Hepatocyte (in vitro differentiated cells): Measurements from ENCODE around the gene MTMR12. TPM values are rescaled to one million over a fixed set of nuclear protein-coding genes. Genes with fewer than 3 reads are reported as not detected.
"Not testable (repeated sequence)": the region's sequence is repeated elsewhere in the genome, so short reads cannot be mapped to it uniquely, and the experiment has no call there.

Source experiments
- DNase-seq: peaks from one replicate; pipeline ENCODE4 v3.0.0-alpha.2; 2016; ENCODE audit warnings: low spot score
- H2AFZ ChIP-seq: fragments of 200-600 bp; sonication (generic); 2 replicates; pipeline ENCODE4 v1.6.0; 2016; ENCODE audit warnings: antibody characterized with exemption, mild to moderate bottlenecking
- H3K27ac ChIP-seq: fragments of 200-600 bp; sonication (generic); 2 replicates; pipeline ENCODE4 v1.5.1; 2016; ENCODE audit warnings: mild to moderate bottlenecking
- H3K27me3 ChIP-seq: fragments of 200-600 bp; sonication (generic); 2 replicates; pipeline ENCODE4 v1.6.1; 2016
- H3K36me3 ChIP-seq: fragments of 200-600 bp; sonication (generic); replicated peaks from 2 replicates; pipeline ENCODE4 v1.5.1; 2016; ENCODE audit warnings: low read depth; ENCODE audit not compliant: insufficient read depth
- H3K4me1 ChIP-seq: fragments of 200-600 bp; sonication (generic); 2 replicates; pipeline ENCODE4 v1.5.1; 2016; ENCODE audit warnings: mild to moderate bottlenecking, moderate library complexity; ENCODE audit not compliant: insufficient read depth
- H3K4me2 ChIP-seq: fragments of 200-600 bp; sonication (generic); 2 replicates; pipeline ENCODE4 v1.6.0; 2016
- H3K4me3 ChIP-seq: fragments of 200-600 bp; sonication (generic); 2 replicates; pipeline ENCODE4 v1.5.1; 2016; ENCODE audit warnings: mild to moderate bottlenecking
- H3K79me2 ChIP-seq: fragments of 200-600 bp; sonication (generic); 2 replicates; pipeline ENCODE4 v1.6.0; 2017; ENCODE audit warnings: mild to moderate bottlenecking
- H3K9me2 ChIP-seq: fragments of 200-600 bp; sonication (generic); replicated peaks from 2 replicates; pipeline ENCODE4 v1.6.0; 2017; ENCODE audit warnings: mild to moderate bottlenecking; ENCODE audit not compliant: insufficient read depth
- H3K9me3 ChIP-seq: fragments of 200-600 bp; sonication (generic); 2 replicates; pipeline ENCODE4 v1.5.1; 2016; ENCODE audit warnings: low read depth, mild to moderate bottlenecking
- H4K20me1 ChIP-seq: fragments of 200-600 bp; sonication (generic); 2 replicates; pipeline ENCODE4 v1.6.0; 2016; ENCODE audit warnings: mild to moderate bottlenecking; ENCODE audit not compliant: insufficient read depth, poor library complexity, severe bottlenecking
- EZH2 ChIP-seq: fragments of 200-600 bp; sonication (generic); IDR thresholded peaks from 2 replicates; pipeline ENCODE4 v1.6.1; 2016; ENCODE audit warnings: antibody characterized with exemption, mild to moderate bottlenecking, borderline replicate concordance
- EZH2phosphoT487 ChIP-seq: fragments of 200-600 bp; sonication (generic); IDR thresholded peaks from one replicate; pipeline ENCODE4 v1.6.1; 2018; ENCODE audit warnings: antibody characterized with exemption, mild to moderate bottlenecking, low read depth, moderate library complexity; ENCODE audit not compliant: unreplicated experiment, severe bottlenecking
- WGBS: methylation state at CpG from one replicate; pipeline ENCODE4 v1.1.6; 2016; ENCODE audit warnings: low lambda C conversion rate; ENCODE audit errors: missing lambda C conversion rate; 5-methylcytosine and 5-hydroxymethylcytosine counted together
- polyA plus RNA-seq: library from polyadenylated mRNA; unstranded; fragments of >200 nt; fragmentation: Nextera tagmentation; extraction: Ambion mirVana; gene quantifications from 2 replicates; pipeline ENCODE4 v1.2.1, GENCODE V29; 2016
- total RNA-seq: library from RNA; depleted of rRNA; stranded (reverse); fragments of >200 nt; gene quantifications from 2 replicates; pipeline ENCODE4 v1.2.3, GENCODE V29; 2014
- TF ChIP-seq, protein P1 (sequence below): fragments of 200-600 bp; sonication (generic); IDR thresholded peaks from 2 replicates; pipeline ENCODE4 v1.5.1; 2016; ENCODE audit warnings: antibody characterized with exemption, mild to moderate bottlenecking; ENCODE audit not compliant: poor library complexity

MTMR12 gene
- total and polyA plus RNA-seq, 2 experiments from 2014 or later, result 11.0 to 19.7 TPM

DNA sequence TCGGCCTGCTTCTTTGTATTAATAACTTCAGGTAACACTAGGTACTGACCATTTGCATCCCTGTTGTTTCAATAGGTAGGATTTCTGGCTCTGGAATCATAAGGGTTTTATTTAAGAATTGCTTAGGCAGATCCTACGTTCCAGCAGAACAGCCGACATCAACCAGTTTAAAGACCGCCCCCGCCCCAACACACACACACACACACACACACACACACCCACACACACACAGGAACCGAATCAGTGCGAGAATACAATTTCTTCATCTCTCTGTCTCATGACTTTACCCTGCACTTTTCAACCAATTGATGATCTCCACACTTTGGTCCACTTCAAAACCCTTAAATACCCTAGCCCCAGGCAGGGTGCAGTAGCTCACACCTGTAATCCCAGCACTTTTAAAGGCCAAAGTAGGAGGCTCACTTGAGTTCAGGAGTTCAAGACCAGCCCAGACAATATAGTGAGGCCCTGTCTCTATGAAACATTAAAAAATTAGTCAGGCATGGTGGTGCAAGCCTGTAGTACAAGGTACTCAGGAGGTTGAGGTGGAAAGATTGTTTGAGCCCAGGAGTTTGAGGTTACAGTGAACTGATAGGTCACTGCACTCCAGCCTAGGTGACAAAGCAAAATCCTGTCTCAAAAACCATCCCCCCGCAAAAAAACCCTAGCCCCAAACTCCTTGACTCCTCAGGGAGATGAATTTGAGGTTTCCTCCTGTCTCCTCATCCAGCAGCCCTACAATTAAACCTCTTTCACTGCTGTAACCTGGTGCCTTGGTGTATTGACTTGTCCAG, 2.7 kb upstream of the MTMR12 start:
- Histone ChIP-seq H3K4me3 (no peak overlapping the region), H3K27ac (no peak overlapping the region), H3K9me2 (no peaks in the 10 kb centered on the region), H3K27me3 (no peaks in the 10 kb centered on the region), H3K36me3 (no peaks in the 10 kb centered on the region), H4K20me1 (peaks cover 3% of the 10 kb centered on the region), H3K4me2 (no peak overlapping the region), H2AFZ (no peak overlapping the region), H3K4me1 (peaks cover 10% of the 10 kb centered on the region), H3K79me2 (peaks cover 17% of the 10 kb centered on the region), H3K9me3 (no peaks in the 10 kb centered on the region)
- WGBS, result 86% methylated on average over 8 of the region's 8 CpGs
- no peak for DNase-seq
- TF ChIP-seq EZH2phosphoT487 (no peak), EZH2 (no peak)
- TF ChIP-seq, protein P1, sequence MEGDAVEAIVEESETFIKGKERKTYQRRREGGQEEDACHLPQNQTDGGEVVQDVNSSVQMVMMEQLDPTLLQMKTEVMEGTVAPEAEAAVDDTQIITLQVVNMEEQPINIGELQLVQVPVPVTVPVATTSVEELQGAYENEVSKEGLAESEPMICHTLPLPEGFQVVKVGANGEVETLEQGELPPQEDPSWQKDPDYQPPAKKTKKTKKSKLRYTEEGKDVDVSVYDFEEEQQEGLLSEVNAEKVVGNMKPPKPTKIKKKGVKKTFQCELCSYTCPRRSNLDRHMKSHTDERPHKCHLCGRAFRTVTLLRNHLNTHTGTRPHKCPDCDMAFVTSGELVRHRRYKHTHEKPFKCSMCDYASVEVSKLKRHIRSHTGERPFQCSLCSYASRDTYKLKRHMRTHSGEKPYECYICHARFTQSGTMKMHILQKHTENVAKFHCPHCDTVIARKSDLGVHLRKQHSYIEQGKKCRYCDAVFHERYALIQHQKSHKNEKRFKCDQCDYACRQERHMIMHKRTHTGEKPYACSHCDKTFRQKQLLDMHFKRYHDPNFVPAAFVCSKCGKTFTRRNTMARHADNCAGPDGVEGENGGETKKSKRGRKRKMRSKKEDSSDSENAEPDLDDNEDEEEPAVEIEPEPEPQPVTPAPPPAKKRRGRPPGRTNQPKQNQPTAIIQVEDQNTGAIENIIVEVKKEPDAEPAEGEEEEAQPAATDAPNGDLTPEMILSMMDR, result no peak

DNA sequence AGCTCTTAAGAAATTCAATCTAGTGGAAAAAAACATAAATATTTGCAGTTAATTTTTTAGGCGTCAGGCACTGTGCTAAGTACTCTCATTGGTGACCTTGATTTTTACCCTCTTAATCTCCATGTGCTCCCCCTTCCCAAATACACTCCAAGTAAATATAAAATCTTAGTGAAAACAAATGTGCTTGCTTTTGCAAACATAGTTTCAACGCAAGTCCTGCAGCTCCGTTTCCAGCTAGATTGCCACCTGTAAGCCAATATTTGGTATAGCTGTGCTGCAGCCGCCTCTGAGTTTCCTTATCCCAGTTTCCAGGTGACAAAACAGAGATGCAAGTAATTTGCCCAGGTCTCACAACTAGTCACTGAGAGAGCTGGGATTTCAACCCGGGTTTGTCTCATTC, 1.9 kb upstream of the MTMR12 start:
- Histone ChIP-seq H3K27ac (no peak overlapping the region), H3K9me3 (no peaks in the 10 kb centered on the region), H2AFZ (no peak overlapping the region), H3K36me3 (no peaks in the 10 kb centered on the region), H3K27me3 (no peaks in the 10 kb centered on the region), H3K4me2 (no peak overlapping the region), H4K20me1 (peaks cover 3% of the 10 kb centered on the region), H3K4me3 (no peak overlapping the region), H3K4me1 (peaks cover 10% of the 10 kb centered on the region), H3K79me2 (peaks cover 24% of the 10 kb centered on the region), H3K9me2 (no peaks in the 10 kb centered on the region)
- no peak for DNase-seq
- TF ChIP-seq EZH2phosphoT487 (no peak), EZH2 (no peak)
- TF ChIP-seq, protein P1, result no peak
- 70% methylated on average over 5 of the region's 5 CpGs for WGBS

DNA sequence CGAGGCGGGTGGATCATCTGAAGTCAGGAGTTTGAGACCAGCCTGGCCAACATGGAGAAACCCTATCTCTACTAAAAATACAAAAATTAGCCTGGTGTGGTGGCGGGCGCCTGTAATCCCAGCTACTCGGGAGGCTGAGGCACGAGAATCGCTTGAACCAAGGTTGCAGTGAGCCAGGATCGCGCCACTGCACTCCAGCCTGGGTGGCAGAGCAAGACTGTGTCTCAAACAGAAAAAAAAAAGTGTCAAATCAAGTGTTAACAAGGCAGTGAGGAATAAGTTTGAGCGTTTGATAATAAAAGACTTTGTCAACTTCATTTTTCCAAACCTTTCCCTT, 1.4 kb upstream of the MTMR12 start:
- H2AFZ ChIP-seq, H3K4me3 ChIP-seq, H3K27ac ChIP-seq, DNase-seq, H3K36me3 ChIP-seq, H3K9me2 ChIP-seq, H3K9me3 ChIP-seq, H3K4me1 ChIP-seq, H4K20me1 ChIP-seq, H3K27me3 ChIP-seq: not testable (repeated sequence)
- WGBS, result 90% methylated on average over 10 of the region's 10 CpGs
- Histone ChIP-seq H3K79me2 (peaks cover 30% of the 10 kb centered on the region), H3K4me2 (peak overlapping the region; percentile 72)

DNA sequence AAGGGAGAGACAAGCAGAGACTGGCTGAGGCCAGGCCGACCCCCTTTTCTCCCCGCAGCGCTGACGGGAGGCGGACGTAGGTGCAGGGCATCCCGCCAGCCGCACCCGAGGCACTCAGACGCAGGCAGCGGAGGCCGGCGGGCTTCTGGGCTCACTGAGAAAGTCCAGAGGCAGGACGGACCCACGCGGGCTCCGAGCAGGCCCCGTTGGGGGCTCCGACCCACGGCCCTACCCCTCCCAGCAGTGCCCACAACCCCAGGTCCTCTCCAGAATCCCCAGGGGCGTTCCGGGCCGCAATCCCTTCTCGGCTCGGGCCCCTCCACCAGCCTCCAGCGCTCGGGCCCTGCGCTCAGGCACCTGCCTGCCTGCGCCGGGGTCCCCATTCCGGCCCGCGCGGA, 543 bp downstream of the MTMR12 start:
- DNase-seq, result peak; percentile 85
- Histone ChIP-seq H3K27me3 (no peaks in the 10 kb centered on the region), H3K4me2 (peak overlapping the region; percentile 95), H3K9me2 (no peaks in the 10 kb centered on the region), H3K4me1 (peaks cover 10% of the 10 kb centered on the region), H3K9me3 (no peaks in the 10 kb centered on the region), H3K36me3 (no peaks in the 10 kb centered on the region), H3K27ac (peak overlapping the region; percentile 92), H2AFZ (peak overlapping the region; percentile 38), H3K79me2 (peaks cover 49% of the 10 kb centered on the region), H3K4me3 (peak overlapping the region; percentile 58), H4K20me1 (peaks cover 16% of the 10 kb centered on the region)
- under 1% methylated on average over 25 of the region's 34 CpGs for WGBS
- TF ChIP-seq EZH2phosphoT487, result no peak
- TF ChIP-seq, protein P1, result no peak
- TF ChIP-seq EZH2, result no peak
